Measurements from ENCODE around the gene PTPRN2. TPM values are rescaled to one million over a fixed set of nuclear protein-coding genes. Genes with fewer than 3 reads are reported as not detected.

The PTPRN2 gene
- total RNA-seq, 8 experiments from 2014 or later: 0.10 to 19.7 (median 10.8) TPM; not detected in 1

GRCh38 chr7:157979636-157980340, 607.8 kb downstream of the PTPRN2 start:
- no peak overlapping the region for H3K27ac ChIP-seq
- no peak overlapping the region for H3K4me3 ChIP-seq
- ATAC-seq (replicated peaks in 6 of 8): no peak
- in situ Hi-C loops (cut with MboI; ENCODE audit: low pct_unique_long_range_greater_than_20kb in 2 of 9, low sequenced_read_pairs in 9 of 9, unreplicated experiment in 9 of 9): no loop called here
- H3K4me1 ChIP-seq (replicated peaks in 1 of 2): no peaks in the 10 kb centered on the region
- WGBS, 10 experiments: 0 to 87% (median 64%) methylated on average over 1 to 10 of the region's 14 CpGs; no CpG with 5 or more reads in 3 of the 10 experiments

- Histone ChIP-seq H3K4me1 (replicated peaks in 1 of 2) (no peaks in the 10 kb centered on the region), H3K27ac (no peak overlapping the region), H3K4me3 (no peak overlapping the region)
- ATAC-seq (replicated peaks in 6 of 8): no peak
- in situ Hi-C loops (cut with MboI; ENCODE audit: low pct_unique_long_range_greater_than_20kb in 2 of 9, low sequenced_read_pairs in 9 of 9, unreplicated experiment in 9 of 9): no loop called here
- WGBS, 10 experiments: 0 to 94% (median 20%) methylated on average over 2 to 7 of the region's 12 CpGs; no CpG with 5 or more reads in 4 of the 10 experiments
These were observed 608.9 kb downstream of the PTPRN2 start for GRCh38 chr7:157978766-157979165.

- Histone ChIP-seq H3K27ac (no peak overlapping the region), H3K4me3 (no peak overlapping the region), H3K4me1 (replicated peaks in 1 of 2) (no peaks in the 10 kb centered on the region)
- in situ Hi-C loops (cut with MboI; ENCODE audit: low pct_unique_long_range_greater_than_20kb in 2 of 9, low sequenced_read_pairs in 9 of 9, unreplicated experiment in 9 of 9): no loop called here
- whole genome bisulfite sequencing, 10 experiments: 10 to 70% (median 41%) methylated on average over 2 to 12 of the region's 20 CpGs; no CpG with 5 or more reads in 4 of the 10 experiments
- no peak for ATAC-seq (replicated peaks in 6 of 8)
These were observed 609.7 kb downstream of the PTPRN2 start for GRCh38 chr7:157977717-157978496.

GRCh38 chr7:157977306-157977705, 610.3 kb downstream of the PTPRN2 start:
- in situ Hi-C loops (cut with MboI; ENCODE audit: low pct_unique_long_range_greater_than_20kb in 2 of 9, low sequenced_read_pairs in 9 of 9, unreplicated experiment in 9 of 9): no loop called here
- no peak for ATAC-seq (replicated peaks in 6 of 8)
- H3K4me1 ChIP-seq (replicated peaks in 1 of 2): no peaks in the 10 kb centered on the region
- no peak overlapping the region for H3K27ac ChIP-seq
- 80 to 83% methylated on average over 1 of the region's 5 CpGs; no CpG with 5 or more reads in 8 of the 10 experiments for WGBS, 10 experiments
- H3K4me3 ChIP-seq: no peak overlapping the region

- WGBS, 10 experiments: 35 to 89% (median 63%) methylated on average over 2 to 5 of the region's 10 CpGs; no CpG with 5 or more reads in 6 of the 10 experiments
- no peak for ATAC-seq (replicated peaks in 6 of 8)
- in situ Hi-C loops (cut with MboI; ENCODE audit: low pct_unique_long_range_greater_than_20kb in 2 of 9, low sequenced_read_pairs in 9 of 9, unreplicated experiment in 9 of 9): no loop called here
These were observed 611.2 kb downstream of the PTPRN2 start for GRCh38 chr7:157976406-157976805.

GRCh38 chr7:157975401-157976372, 611.9 kb downstream of the PTPRN2 start:
- 5 to 64% (median 42%) methylated on average over 4 to 13 of the region's 21 CpGs; no CpG with 5 or more reads in 6 of the 10 experiments for whole genome bisulfite sequencing, 10 experiments
- no peak for ATAC-seq (replicated peaks in 6 of 8)
- in situ Hi-C loops (cut with MboI; ENCODE audit: low pct_unique_long_range_greater_than_20kb in 2 of 9, low sequenced_read_pairs in 9 of 9, unreplicated experiment in 9 of 9): no loop called here
- no peak overlapping the region for H3K4me3 ChIP-seq
- H3K4me1 ChIP-seq (replicated peaks in 1 of 2): no peaks in the 10 kb centered on the region
- no peak overlapping the region for H3K27ac ChIP-seq

More at GRCh38 chr7:157976406-157976805, 611.2 kb downstream of the PTPRN2 start:
- Histone ChIP-seq H3K27ac (no peak overlapping the region), H3K4me3 (no peak overlapping the region), H3K4me1 (replicated peaks in 1 of 2) (no peaks in the 10 kb centered on the region)

- WGBS, 10 experiments: 0 to 67% (median 10%) methylated on average over 1 to 2 of the region's 11 CpGs; no CpG with 5 or more reads in 6 of the 10 experiments
- Histone ChIP-seq H3K27ac (no peak overlapping the region), H3K4me1 (replicated peaks in 1 of 2) (no peaks in the 10 kb centered on the region), H3K4me3 (no peak overlapping the region)
- ATAC-seq (replicated peaks in 6 of 8): no peak
- in situ Hi-C loops (cut with MboI; ENCODE audit: low pct_unique_long_range_greater_than_20kb in 2 of 9, low sequenced_read_pairs in 9 of 9, unreplicated experiment in 9 of 9): no loop called here
These were observed 612.9 kb downstream of the PTPRN2 start for GRCh38 chr7:157974678-157975230.

- no peak for ATAC-seq (replicated peaks in 6 of 8)
- Histone ChIP-seq H3K27ac (no peak overlapping the region), H3K4me3 (no peak overlapping the region), H3K4me1 (replicated peaks in 1 of 2) (no peaks in the 10 kb centered on the region)
- in situ Hi-C loops (cut with MboI; ENCODE audit: low pct_unique_long_range_greater_than_20kb in 2 of 9, low sequenced_read_pairs in 9 of 9, unreplicated experiment in 9 of 9): no loop called here
- WGBS, 10 experiments: 40 to 87% (median 50%) methylated on average over 2 to 7 of the region's 23 CpGs; no CpG with 5 or more reads in 6 of the 10 experiments
These were observed 613.5 kb downstream of the PTPRN2 start for GRCh38 chr7:157973971-157974677.

- in situ Hi-C loops (cut with MboI; ENCODE audit: low pct_unique_long_range_greater_than_20kb in 2 of 9, low sequenced_read_pairs in 9 of 9, unreplicated experiment in 9 of 9): no loop called here
- Histone ChIP-seq H3K27ac (no peak overlapping the region), H3K4me3 (no peak overlapping the region), H3K4me1 (replicated peaks in 1 of 2) (no peaks in the 10 kb centered on the region)
- ATAC-seq (replicated peaks in 6 of 8): no peak
- 8 to 60% (median 54%) methylated on average over 1 to 2 of the region's 5 CpGs; no CpG with 5 or more reads in 6 of the 10 experiments for WGBS, 10 experiments
These were observed 614.7 kb downstream of the PTPRN2 start for GRCh38 chr7:157972914-157973313.

- in situ Hi-C loops (cut with MboI; ENCODE audit: low pct_unique_long_range_greater_than_20kb in 2 of 9, low sequenced_read_pairs in 9 of 9, unreplicated experiment in 9 of 9): no loop called here
- ATAC-seq (replicated peaks in 6 of 8): no peak
- no peak overlapping the region for H3K27ac ChIP-seq
- WGBS, 10 experiments: 2 to 78% (median 31%) methylated on average over 1 to 5 of the region's 5 CpGs
- no peaks in the 10 kb centered on the region for H3K4me1 ChIP-seq (replicated peaks in 1 of 2)
- no peak overlapping the region for H3K4me3 ChIP-seq
These were observed 616.1 kb downstream of the PTPRN2 start for GRCh38 chr7:157971501-157971900.

GRCh38 chr7:157970744-157971143, 616.9 kb downstream of the PTPRN2 start:
- in situ Hi-C loops (cut with MboI; ENCODE audit: low pct_unique_long_range_greater_than_20kb in 2 of 9, low sequenced_read_pairs in 9 of 9, unreplicated experiment in 9 of 9): no loop called here
- Histone ChIP-seq H3K27ac (no peak overlapping the region), H3K4me3 (no peak overlapping the region), H3K4me1 (replicated peaks in 1 of 2) (no peaks in the 10 kb centered on the region)
- 0 to 67% (median 25%) methylated on average over 2 of the region's 3 CpGs; no CpG with 5 or more reads in 6 of the 10 experiments for WGBS, 10 experiments
- ATAC-seq (replicated peaks in 6 of 8): no peak

GRCh38 chr7:157969995-157970394, 617.6 kb downstream of the PTPRN2 start:
- ATAC-seq (replicated peaks in 6 of 8): no peak
- Histone ChIP-seq H3K27ac (no peak overlapping the region), H3K4me1 (replicated peaks in 1 of 2) (no peaks in the 10 kb centered on the region), H3K4me3 (no peak overlapping the region)
- WGBS, 10 experiments: 0 to 100% (median 18%) methylated on average over 1 of the region's 2 CpGs; no CpG with 5 or more reads in 4 of the 10 experiments
- in situ Hi-C loops (cut with MboI; ENCODE audit: low pct_unique_long_range_greater_than_20kb in 2 of 9, low sequenced_read_pairs in 9 of 9, unreplicated experiment in 9 of 9): no loop called here
